Neural crest cell (in vitro differentiated cells): Measurements from ENCODE around the gene RPS6KA5. TPM values are rescaled to one million over a fixed set of nuclear protein-coding genes. Genes with fewer than 3 reads are reported as not detected.
"Not testable (repeated sequence)": the region's sequence is repeated elsewhere in the genome, so short reads cannot be mapped to it uniquely, and the experiment has no call there.

Source experiments
- DNase-seq: peaks from one replicate; pipeline ENCODE4 v3.0.0; 2021; ENCODE audit warnings: low read depth, mixed read lengths, low spot score
- H3K27ac Mint-ChIP-seq: one replicate; pipeline ENCODE4 v1.8.0; 2021; ENCODE audit warnings: mild to moderate bottlenecking, mixed read lengths; ENCODE audit not compliant: unreplicated experiment
- H3K27me3 Mint-ChIP-seq: 2 replicates; pipeline ENCODE4 v1.8.0; 2021; ENCODE audit warnings: low read depth, mild to moderate bottlenecking, mixed read lengths
- H3K36me3 Mint-ChIP-seq: 2 replicates; pipeline ENCODE4 v1.8.0; 2021; ENCODE audit warnings: low read depth, mild to moderate bottlenecking, mixed read lengths
- H3K4me1 Mint-ChIP-seq: 2 replicates; pipeline ENCODE4 v1.8.0; 2021; ENCODE audit warnings: mixed read lengths
- H3K4me3 Mint-ChIP-seq: one replicate; pipeline ENCODE4 v1.8.0; 2021; ENCODE audit warnings: mild to moderate bottlenecking, mixed read lengths
- H3K9me3 Mint-ChIP-seq: 2 replicates; pipeline ENCODE4 v1.8.0; 2021; ENCODE audit warnings: mixed read lengths
- total RNA-seq: library from RNA; stranded (reverse); gene quantifications from 2 replicates; pipeline ENCODE4 v1.2.1, GENCODE V29; 2021
- TF ChIP-seq, protein P1 (sequence below): fragments of 200-600 bp; sonication (generic); conservative IDR thresholded peaks from 2 replicates; pipeline ENCODE4 v1.5.0; 2021; ENCODE audit warnings: antibody characterized with exemption, mild to moderate bottlenecking

Gene RPS6KA5
- total RNA-seq, 1 donor from 2014 or later: 2.2 TPM

DNA sequence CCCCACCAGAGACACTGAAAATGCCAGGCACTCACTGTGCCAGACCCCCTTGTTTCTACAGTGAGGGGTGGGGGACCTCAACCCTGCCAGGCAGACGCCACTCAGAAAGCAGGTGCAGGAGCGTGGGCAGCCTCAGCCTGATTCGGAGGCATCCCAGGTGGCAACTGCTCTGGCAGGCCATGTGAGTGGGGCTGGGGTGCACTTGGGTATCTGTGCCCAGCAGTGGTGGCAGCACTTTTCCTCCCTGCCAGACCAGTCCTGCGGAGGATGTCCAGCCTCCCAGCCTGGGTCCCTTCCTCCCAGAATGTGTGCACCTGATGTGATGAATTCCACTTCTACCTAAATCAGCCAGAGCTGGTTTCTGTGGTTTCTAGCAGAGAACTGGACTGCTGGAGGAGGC, 230.8 kb downstream of the RPS6KA5 start:
- TF ChIP-seq, protein P1, sequence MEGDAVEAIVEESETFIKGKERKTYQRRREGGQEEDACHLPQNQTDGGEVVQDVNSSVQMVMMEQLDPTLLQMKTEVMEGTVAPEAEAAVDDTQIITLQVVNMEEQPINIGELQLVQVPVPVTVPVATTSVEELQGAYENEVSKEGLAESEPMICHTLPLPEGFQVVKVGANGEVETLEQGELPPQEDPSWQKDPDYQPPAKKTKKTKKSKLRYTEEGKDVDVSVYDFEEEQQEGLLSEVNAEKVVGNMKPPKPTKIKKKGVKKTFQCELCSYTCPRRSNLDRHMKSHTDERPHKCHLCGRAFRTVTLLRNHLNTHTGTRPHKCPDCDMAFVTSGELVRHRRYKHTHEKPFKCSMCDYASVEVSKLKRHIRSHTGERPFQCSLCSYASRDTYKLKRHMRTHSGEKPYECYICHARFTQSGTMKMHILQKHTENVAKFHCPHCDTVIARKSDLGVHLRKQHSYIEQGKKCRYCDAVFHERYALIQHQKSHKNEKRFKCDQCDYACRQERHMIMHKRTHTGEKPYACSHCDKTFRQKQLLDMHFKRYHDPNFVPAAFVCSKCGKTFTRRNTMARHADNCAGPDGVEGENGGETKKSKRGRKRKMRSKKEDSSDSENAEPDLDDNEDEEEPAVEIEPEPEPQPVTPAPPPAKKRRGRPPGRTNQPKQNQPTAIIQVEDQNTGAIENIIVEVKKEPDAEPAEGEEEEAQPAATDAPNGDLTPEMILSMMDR: no peak
- peaks cover 6% of the 10 kb centered on the region for H3K36me3 Mint-ChIP-seq
- H3K4me1 Mint-ChIP-seq: peaks cover 5% of the 10 kb centered on the region
- H3K9me3 Mint-ChIP-seq: no peaks in the 10 kb centered on the region
- DNase-seq: no peak
- no peak overlapping the region for H3K27ac Mint-ChIP-seq
- H3K27me3 Mint-ChIP-seq: peaks cover 3% of the 10 kb centered on the region
- no peak overlapping the region for H3K4me3 Mint-ChIP-seq

DNA sequence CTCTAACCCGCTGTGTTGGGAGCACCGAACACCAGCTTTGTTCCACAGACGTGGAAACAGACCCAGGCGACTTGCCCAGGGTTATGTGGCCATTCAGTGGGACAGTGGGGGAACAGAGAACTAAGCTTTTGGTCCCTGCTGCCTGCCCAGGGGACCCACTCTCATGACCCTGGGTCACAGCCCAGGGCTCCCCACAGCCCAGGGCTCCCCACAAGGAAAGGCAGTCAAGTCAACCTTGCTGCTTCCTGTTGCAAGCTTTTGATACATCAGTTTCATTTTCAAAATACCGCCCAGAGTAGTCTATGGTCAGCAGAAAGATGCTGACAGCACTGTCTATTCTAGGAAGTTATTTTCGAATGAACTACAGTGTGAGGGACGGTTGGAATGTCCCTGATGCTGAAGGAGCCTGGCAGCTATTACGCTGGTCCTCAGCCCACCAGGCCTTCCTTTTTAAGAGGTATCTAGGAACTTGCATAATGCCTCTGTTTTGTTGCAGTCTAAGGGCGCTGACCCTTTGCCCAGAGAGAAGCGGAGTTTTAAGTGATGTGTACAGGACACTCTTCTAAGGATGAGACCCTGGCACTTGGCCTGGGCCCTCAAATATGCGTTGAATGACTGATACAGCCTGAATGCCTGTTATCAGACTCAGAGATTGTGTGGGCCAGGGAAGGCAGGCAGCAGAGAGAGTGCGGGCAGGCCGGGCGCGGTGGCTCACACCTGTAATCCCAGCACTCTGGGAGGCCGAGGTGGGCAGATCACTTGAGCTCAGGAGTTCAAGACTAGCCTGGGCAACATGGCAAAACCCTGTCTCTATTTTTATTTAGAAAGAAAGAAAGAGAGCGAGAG, 231.6 kb downstream of the RPS6KA5 start:
- TF ChIP-seq, protein P1: no peak
- H3K27ac Mint-ChIP-seq: no peak overlapping the region
- no peak overlapping the region for H3K4me3 Mint-ChIP-seq
- peaks cover 3% of the 10 kb centered on the region for H3K27me3 Mint-ChIP-seq
- H3K9me3 Mint-ChIP-seq: peaks cover 4% of the 10 kb centered on the region
- no peak for DNase-seq
- peaks cover 5% of the 10 kb centered on the region for H3K4me1 Mint-ChIP-seq
- peaks cover 9% of the 10 kb centered on the region for H3K36me3 Mint-ChIP-seq

DNA sequence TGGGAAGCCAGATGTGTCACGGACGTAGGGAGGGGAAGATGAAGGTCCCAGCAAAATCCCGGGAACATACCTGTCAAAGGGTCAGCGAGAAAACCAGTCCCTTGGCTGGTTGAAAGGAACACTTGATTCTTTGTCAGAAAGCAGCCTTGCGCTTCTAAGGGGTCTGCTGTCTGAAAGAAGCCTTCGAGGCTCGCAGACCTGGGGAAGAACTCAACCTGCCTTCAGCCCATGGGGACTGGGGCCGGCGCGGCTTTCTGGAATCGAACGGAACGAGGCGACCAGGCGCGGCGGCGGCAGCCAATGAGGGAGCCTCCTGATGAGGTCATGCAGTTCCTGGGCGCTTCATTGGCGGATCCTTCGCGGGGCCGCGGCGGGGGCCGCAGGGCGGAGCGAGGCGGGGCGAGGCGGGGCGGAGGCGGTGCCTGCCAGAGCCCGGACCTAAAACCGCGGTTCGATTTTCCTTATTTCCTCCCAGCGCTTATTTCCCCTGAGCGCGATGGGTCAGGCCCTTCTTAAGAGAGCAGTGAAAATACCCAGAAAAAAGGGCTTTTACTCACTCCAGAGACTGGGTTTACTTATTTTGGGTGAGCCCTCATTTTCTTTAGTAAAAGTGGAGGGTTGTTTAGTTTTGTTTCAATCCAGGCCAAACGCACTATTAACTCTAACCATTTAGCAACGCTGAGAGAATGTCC, 232.4 kb downstream of the RPS6KA5 start:
- H3K27ac Mint-ChIP-seq: peak overlapping the region; percentile 84
- peak overlapping the region; percentile 59 for H3K4me3 Mint-ChIP-seq
- TF ChIP-seq, protein P1: no peak
- H3K27me3 Mint-ChIP-seq: peaks cover 3% of the 10 kb centered on the region
- peaks cover 5% of the 10 kb centered on the region for H3K4me1 Mint-ChIP-seq
- H3K9me3 Mint-ChIP-seq: peaks cover 6% of the 10 kb centered on the region
- peak; percentile 85 for DNase-seq
- H3K36me3 Mint-ChIP-seq: peaks cover 13% of the 10 kb centered on the region

DNA sequence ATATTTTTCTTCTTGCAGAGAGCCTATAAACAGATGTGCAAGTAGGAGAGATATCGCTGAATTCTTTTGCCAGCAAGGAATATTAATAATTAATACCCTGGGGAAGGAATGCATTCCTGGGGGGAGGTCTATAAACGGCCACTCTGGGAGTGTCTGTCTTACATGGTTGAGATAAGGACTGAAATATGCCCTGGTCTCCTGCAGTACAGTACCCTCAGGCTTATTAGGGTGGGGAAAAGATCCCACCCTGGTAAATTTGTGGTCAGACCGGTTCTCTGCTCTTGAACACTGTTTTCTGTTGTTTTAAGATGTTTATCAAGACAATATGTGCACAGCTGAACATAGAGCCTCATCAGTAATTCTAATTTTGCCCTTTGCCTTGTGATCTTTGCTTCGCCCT, 236.9 kb downstream of the RPS6KA5 start:
- not testable (repeated sequence) for H3K27ac Mint-ChIP-seq, DNase-seq, H3K9me3 Mint-ChIP-seq, H3K4me1 Mint-ChIP-seq, H3K27me3 Mint-ChIP-seq
- Mint-ChIP-seq H3K36me3 (peaks cover 15% of the 10 kb centered on the region), H3K4me3 (peak overlapping the region; percentile 25)

DNA sequence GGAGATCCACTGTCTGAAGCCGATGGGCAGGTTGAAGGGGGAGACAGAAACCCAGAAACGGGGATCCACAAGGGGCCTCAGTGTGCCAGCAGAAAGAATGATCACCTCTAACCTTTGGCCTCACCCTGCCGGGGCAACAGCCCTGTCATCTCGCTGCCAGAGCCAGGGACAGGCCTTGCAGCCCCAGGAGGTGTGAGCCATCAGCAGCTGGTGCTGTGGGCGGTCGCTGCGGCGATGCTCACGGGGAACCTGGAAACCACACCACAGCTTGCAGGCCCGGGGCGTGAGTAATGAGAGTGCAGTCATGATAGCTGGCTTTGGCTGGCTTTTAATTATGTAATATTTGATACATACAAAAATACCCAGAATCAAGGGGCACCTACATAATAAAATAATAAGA, 239.5 kb downstream of the RPS6KA5 start:
- Mint-ChIP-seq H3K36me3 (peaks cover 15% of the 10 kb centered on the region), H3K9me3 (peaks cover 6% of the 10 kb centered on the region), H3K27me3 (no peaks in the 10 kb centered on the region), H3K27ac (no peak overlapping the region), H3K4me1 (peaks cover 3% of the 10 kb centered on the region), H3K4me3 (peak overlapping the region; percentile 60)
- no peak for DNase-seq
- TF ChIP-seq, protein P1: no peak
